Activated T-cell treated with anti-CD3 and anti-CD28 coated beads, Interleukin-2, amount 50 U/mL, for 72 hours (primary cell): Measurements from ENCODE around the gene PITPNB. TPM values are rescaled to one million over a fixed set of nuclear protein-coding genes. Genes with fewer than 3 reads are reported as not detected.

Experiments used
- ATAC-seq, 2 donors: fragments of 150-1000 bp; cut with Tn5 transposase; replicated peaks in 1 of 2; 2 replicates each; pipeline ENCODE4 v1.10.0; 2021; ENCODE audit warnings: moderate library complexity in 2 of 2, mild to moderate bottlenecking in 1 of 2
- DNase-seq, 2 donors: peaks; one replicate each; pipeline ENCODE4 v3.0.0; 2021 to 2022; ENCODE audit warnings: mixed read lengths in 1 of 2
- H3K27ac Mint-ChIP-seq: one replicate; pipeline ENCODE4 v1.8.0; 2022; ENCODE audit warnings: mild to moderate bottlenecking, moderate library complexity, mixed read lengths
- H3K27me3 Mint-ChIP-seq: one replicate; pipeline ENCODE4 v1.8.0; 2022; ENCODE audit warnings: low read depth, mixed read lengths
- H3K36me3 Mint-ChIP-seq, 2 donors: one replicate each; pipeline ENCODE4 v1.8.0; 2022; ENCODE audit warnings: mixed read lengths in 2 of 2, mild to moderate bottlenecking in 1 of 2; ENCODE audit not compliant: insufficient read depth in 2 of 2
- H3K4me1 Mint-ChIP-seq: one replicate; pipeline ENCODE4 v1.8.0; 2022; ENCODE audit warnings: low read depth, mixed read lengths
- H3K4me3 Mint-ChIP-seq, 2 donors: one replicate each; pipeline ENCODE4 v1.8.0; 2022; ENCODE audit warnings: mild to moderate bottlenecking in 2 of 2, mixed read lengths in 2 of 2, moderate library complexity in 2 of 2
- H3K9me3 Mint-ChIP-seq, 2 donors: one replicate each; pipeline ENCODE4 v1.8.0; 2022; ENCODE audit warnings: mixed read lengths in 2 of 2
- total RNA-seq, 2 donors: library from RNA; stranded (reverse); gene quantifications; one replicate each; pipeline ENCODE4 v1.2.3, GENCODE V29; 2022

The PITPNB gene
- total RNA-seq, 2 donors from 2014 or later, result 97.2 to 102 TPM

DNA sequence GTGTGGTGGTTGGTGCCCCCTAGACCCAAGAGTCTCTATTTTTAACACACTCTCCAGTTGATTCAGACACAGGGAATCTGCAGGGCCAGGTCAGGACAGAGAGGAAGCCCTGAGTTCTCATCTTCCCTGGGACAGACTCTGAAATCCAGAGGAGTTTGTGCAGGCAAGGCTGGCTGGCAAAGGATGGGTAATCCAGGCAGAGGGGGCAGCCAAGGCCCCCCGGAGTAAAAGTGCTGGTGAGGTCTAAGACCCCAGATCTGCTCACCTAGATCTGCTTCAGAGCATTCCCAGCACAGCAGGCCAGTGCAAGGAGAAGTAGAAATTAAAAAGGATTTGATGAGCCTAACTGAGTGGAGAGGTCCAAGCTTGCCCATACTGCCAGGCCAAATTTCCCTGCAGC lies 76.9 kb downstream of the PITPNB start:
- no peaks in the 10 kb centered on the region for H3K27me3 Mint-ChIP-seq
- H3K4me1 Mint-ChIP-seq, result no peaks in the 10 kb centered on the region
- H3K36me3 Mint-ChIP-seq, result peaks cover 4 to 6% of the 10 kb centered on the region in 2 donors
- H3K9me3 Mint-ChIP-seq, result peaks cover 0 to 6% of the 10 kb centered on the region in 2 donors
- no peak overlapping the region for H3K27ac Mint-ChIP-seq
- no peak overlapping the region for H3K4me3 Mint-ChIP-seq
- ATAC-seq (no peak), DNase-seq (no peak)

DNA sequence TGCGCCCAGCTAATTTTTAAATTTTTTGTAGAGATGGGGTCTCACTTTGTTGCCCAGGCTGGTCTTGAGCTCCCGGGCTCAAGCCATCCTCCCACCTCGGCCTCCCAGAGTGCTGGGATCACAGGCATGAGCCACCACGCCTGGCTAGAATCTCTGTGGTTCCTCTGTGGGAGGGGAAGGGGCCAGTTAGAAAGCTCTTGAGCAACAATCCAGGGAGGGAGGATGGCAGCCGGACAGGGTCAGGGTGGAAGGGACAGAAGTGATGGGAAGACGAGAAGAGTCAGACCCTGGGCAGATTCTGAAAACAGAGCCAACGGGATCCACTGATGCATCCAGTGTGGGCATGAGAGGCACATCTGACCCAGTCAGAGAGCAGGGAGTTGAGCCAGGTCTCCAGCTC lies 78.6 kb downstream of the PITPNB start:
- H3K27me3 Mint-ChIP-seq, result no peaks in the 10 kb centered on the region
- H3K36me3 Mint-ChIP-seq, result peaks cover 6% of the 10 kb centered on the region in 2 donors
- H3K9me3 Mint-ChIP-seq, result peaks cover 0 to 6% of the 10 kb centered on the region in 2 donors
- no peaks in the 10 kb centered on the region for H3K4me1 Mint-ChIP-seq
- H3K4me3 Mint-ChIP-seq, result no peak overlapping the region
- DNase-seq, result no peak
- peak overlapping the region; percentile 22 for H3K27ac Mint-ChIP-seq
- no peak for ATAC-seq

DNA sequence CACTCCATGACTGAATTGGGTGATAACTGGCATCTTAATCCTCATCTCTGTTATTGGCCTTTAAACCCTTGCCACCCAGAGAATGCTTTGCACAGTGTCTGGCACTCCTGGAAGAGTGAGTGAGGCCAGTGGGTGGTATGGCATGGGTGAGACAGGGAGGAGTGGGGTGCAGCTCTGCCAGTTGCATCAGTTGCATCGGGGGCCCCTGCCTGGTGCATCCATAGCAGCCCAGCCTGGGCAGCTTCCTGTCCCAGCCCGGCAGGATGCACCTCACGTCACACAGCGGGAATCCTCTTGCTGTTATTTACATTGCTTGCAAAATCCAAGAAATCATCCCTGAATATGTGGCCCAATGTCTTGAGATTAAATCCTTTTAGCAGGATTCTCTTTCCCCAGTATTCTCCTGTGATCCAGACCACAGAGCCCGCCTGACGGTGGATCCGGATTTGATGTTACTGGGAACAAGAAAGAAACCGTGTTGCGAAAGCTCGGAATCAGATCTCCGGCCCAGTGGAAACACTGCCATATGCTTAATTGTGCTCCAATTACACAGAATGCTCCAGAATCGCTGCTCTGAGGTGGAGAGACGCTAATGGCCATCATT lies 79.9 kb downstream of the PITPNB start:
- no peak for ATAC-seq
- no peak for DNase-seq
- no peak overlapping the region for H3K27ac Mint-ChIP-seq
- peaks cover 0 to 6% of the 10 kb centered on the region in 2 donors for H3K9me3 Mint-ChIP-seq
- H3K4me1 Mint-ChIP-seq, result no peaks in the 10 kb centered on the region
- H3K36me3 Mint-ChIP-seq, result peaks cover 6% of the 10 kb centered on the region in 2 donors
- no peak overlapping the region for H3K4me3 Mint-ChIP-seq
- H3K27me3 Mint-ChIP-seq, result no peaks in the 10 kb centered on the region

DNA sequence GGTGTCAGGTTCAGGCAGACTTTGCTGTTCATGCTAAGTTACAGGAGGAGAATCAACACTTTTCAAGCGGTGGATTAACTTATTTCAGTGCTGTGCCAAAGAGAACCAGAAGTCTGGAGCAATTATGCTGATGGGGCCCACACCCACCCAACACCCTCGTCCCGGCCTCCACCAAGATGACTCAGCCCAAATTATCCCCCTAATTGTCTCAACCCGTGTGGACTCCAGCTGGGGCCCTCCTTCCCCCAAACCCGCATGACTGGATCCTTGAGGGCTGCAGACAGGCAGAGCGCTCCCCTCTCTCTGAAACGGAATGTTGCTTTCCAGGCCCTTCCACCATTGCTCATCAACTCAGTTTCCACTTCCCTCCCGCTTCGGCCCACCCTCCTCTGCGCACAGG lies 82.9 kb downstream of the PITPNB start:
- H3K36me3 Mint-ChIP-seq, result peaks cover 6% of the 10 kb centered on the region in 2 donors
- no peak overlapping the region for H3K4me3 Mint-ChIP-seq
- H3K9me3 Mint-ChIP-seq, result peaks cover 0 to 6% of the 10 kb centered on the region in 2 donors
- no peaks in the 10 kb centered on the region for H3K27me3 Mint-ChIP-seq
- no peak for DNase-seq
- H3K4me1 Mint-ChIP-seq, result peaks cover 9% of the 10 kb centered on the region
- ATAC-seq, result no peak
- no peak overlapping the region for H3K27ac Mint-ChIP-seq

DNA sequence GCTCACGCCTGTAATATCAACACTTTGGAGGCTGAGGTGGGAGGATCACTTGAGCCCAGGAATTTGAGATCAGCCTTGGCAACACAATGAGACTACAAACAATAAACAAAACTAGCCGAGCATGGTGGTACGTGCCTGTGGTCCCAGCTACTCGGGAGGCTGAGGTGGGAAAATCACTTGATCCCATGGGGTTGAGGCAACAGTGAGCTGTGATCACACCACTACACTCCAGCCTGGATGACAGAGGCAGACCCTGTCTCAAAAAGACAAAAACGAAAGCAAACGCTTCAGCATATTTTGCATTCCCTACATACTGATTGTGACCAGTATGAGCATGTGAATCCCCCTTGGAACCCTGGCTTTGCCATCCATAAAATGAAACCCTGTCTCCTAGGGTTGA lies 83.6 kb downstream of the PITPNB start:
- peaks cover 6% of the 10 kb centered on the region in 2 donors for H3K36me3 Mint-ChIP-seq
- peaks cover 0 to 6% of the 10 kb centered on the region in 2 donors for H3K9me3 Mint-ChIP-seq
- H3K4me1 Mint-ChIP-seq, result peaks cover 9% of the 10 kb centered on the region
- no peak overlapping the region for H3K4me3 Mint-ChIP-seq
- no peak overlapping the region for H3K27ac Mint-ChIP-seq
- ATAC-seq (no peak), DNase-seq (no peak)
- no peaks in the 10 kb centered on the region for H3K27me3 Mint-ChIP-seq

DNA sequence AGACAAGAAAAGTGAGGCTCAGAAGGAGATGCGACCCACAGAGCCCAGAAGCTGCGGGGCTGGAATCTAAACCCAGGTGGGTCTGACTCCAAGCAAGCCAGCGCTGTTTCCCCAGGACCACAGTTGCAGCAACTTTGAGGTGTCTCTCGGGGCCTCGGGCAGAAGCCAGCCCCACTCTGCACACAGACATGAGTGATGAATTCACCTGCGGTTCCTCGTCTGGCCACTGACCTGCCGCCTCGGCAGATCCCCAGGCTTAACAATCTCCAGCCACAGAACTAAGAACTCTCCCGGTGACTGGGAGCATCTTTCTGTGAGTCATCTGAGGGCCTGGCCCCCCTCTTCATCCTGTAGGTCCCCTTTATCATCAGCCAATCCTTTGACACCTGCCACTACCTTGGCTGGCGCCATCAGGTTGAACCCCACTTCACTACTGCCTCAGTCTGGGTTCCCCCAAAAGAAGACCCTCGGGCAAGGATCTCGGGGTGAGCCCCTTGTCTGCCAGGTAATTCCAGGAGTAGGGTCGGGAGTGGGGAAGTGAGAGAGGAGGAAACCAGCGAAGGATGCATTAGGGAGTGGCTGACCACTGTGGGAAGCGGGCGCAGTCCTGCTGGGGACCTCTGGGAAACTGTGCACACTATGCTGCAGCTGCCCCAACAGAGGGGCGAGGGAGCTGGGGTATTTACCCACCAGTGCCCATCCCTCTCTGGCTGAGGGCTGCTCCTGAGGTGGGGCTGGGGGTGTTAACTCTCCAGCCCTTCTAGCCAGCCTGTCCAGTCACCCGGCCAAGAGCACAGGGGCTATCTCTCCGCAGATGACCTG lies 84.5 kb downstream of the PITPNB start:
- Mint-ChIP-seq H3K4me3 (no peak overlapping the region), H3K36me3 (peaks cover 6% of the 10 kb centered on the region in 2 donors), H3K27ac (no peak overlapping the region), H3K27me3 (no peaks in the 10 kb centered on the region), H3K4me1 (peaks cover 9% of the 10 kb centered on the region), H3K9me3 (peaks cover 0 to 6% of the 10 kb centered on the region in 2 donors)
- ATAC-seq (no peak), DNase-seq (no peak)

DNA sequence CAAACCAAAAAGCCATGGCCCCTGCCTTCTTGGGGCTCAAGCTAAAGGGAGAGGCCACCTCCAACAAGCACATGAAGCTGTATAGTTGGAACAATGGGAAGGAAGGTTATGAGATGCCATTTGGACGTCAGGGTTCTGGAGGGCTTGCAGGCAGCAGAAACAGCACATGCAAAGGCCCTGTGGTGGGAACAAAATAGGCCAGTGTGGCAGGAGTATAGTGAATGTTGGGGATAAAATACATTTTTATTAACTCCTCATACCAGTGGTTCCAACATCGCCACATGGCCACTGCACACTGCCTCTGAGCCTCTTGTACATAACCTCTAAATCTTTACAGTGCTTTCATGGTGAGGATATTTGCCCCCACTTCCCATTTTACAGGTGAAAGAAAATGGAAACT lies 85.3 kb downstream of the PITPNB start:
- no peaks in the 10 kb centered on the region for H3K27me3 Mint-ChIP-seq
- H3K36me3 Mint-ChIP-seq, result peaks cover 5% of the 10 kb centered on the region in 2 donors
- H3K9me3 Mint-ChIP-seq, result peaks cover 0 to 5% of the 10 kb centered on the region in 2 donors
- H3K4me1 Mint-ChIP-seq, result peaks cover 9% of the 10 kb centered on the region
- ATAC-seq, result no peak
- no peak overlapping the region for H3K4me3 Mint-ChIP-seq
- no peak for DNase-seq
- H3K27ac Mint-ChIP-seq, result no peak overlapping the region

DNA sequence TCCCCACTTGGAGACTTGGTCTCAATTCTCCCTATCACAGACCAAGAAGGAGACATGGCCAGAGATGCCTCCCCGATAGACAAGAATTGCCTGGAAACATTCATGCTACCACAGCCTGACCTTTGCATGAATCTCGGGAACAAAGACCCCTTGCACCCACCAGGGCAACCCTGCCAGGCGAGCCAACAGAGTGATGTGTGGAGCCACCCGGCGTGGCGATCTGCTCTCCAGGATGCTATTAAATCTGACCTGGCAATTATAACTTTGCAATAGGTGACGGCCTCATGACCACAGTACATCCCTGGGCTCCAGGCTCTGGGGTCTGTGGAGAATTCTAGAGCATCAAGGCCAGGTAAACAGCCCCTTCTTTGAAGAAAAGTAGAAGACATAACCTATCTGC lies 86.5 kb downstream of the PITPNB start:
- H3K27ac Mint-ChIP-seq, result no peak overlapping the region
- H3K4me3 Mint-ChIP-seq, result no peak overlapping the region
- DNase-seq (no peak), ATAC-seq (no peak)
- peaks cover 0 to 2% of the 10 kb centered on the region in 2 donors for H3K9me3 Mint-ChIP-seq
- H3K27me3 Mint-ChIP-seq, result no peaks in the 10 kb centered on the region
- H3K4me1 Mint-ChIP-seq, result peaks cover 9% of the 10 kb centered on the region
- H3K36me3 Mint-ChIP-seq, result peaks cover 2 to 3% of the 10 kb centered on the region in 2 donors

DNA sequence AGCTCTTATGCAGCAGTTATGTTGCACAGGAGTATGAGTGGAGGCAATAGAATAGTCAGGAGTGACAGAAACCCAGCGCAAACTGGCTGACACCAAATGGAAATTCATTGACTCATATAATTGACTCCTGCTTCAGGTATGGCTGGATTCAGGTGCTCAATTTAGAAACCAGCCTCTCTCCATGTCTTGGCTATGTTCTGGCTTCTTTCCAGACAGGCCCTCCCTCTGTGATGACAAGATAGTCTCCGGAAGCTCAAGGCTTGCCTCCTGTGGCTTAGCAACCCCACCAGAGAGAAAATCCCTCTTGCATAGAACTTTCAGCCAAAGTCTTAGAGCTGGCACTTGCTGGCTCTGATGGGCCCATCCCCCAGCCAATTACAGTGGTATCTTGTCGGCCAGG lies 89.4 kb downstream of the PITPNB start:
- Mint-ChIP-seq H3K27me3 (no peaks in the 10 kb centered on the region), H3K36me3 (peaks cover 0 to 5% of the 10 kb centered on the region in 2 donors), H3K4me1 (peaks cover 9% of the 10 kb centered on the region), H3K27ac (no peak overlapping the region), H3K4me3 (no peak overlapping the region), H3K9me3 (no peaks in the 10 kb centered on the region)
- no peak for ATAC-seq
- DNase-seq, result no peak

DNA sequence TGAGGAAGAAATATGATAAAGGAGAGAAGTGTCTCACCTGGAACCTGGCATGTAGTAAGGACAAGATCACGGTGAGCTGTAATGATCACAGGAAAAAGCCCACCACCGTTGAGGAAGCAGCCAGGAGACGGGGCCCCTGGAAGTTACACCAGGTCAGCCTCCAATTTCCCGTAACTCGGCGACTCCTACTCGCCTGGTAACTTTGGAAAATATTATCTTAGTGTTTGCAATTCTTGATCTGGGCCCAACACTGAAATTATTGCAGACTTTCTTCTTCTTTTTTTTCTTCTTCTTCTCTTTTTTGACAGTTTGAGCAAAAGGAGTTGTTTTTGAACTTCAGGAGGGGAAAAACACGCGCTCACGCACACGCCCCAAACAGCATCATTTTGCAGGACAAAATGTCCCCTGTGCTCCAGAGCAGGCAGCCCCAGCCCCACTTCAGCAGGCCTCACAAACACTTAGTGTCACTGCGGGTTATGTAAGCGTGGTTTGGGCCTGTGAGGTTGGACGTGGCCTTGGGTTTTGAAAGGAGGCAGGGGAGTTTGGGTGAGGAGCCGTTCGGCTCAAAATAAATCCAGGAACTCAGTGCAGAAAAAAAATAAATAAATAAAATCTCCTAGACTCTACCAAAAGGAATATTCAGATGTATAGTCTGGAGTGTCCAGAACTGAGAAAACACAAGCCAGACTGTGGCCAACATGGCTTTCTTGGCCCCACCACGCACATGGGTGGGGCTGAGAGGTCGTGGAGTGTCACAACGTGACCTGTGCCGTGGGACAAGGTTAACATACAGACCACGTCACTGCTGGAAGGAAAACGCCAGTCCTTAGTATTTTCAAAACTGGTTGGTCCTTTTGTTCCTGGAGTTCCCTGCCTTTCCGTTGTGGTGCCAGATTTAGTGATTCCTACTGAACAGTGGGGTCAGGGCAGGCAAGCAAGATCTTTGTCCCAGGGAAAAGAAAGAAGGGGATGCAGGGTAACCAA lies 91.2 kb downstream of the PITPNB start:
- no peaks in the 10 kb centered on the region for H3K27me3 Mint-ChIP-seq
- no peak for DNase-seq
- H3K36me3 Mint-ChIP-seq, result peaks cover 0 to 5% of the 10 kb centered on the region in 2 donors
- ATAC-seq, result no peak
- H3K9me3 Mint-ChIP-seq, result no peaks in the 10 kb centered on the region
- no peak overlapping the region for H3K4me3 Mint-ChIP-seq
- no peak overlapping the region for H3K27ac Mint-ChIP-seq
- peaks cover 9% of the 10 kb centered on the region for H3K4me1 Mint-ChIP-seq

DNA sequence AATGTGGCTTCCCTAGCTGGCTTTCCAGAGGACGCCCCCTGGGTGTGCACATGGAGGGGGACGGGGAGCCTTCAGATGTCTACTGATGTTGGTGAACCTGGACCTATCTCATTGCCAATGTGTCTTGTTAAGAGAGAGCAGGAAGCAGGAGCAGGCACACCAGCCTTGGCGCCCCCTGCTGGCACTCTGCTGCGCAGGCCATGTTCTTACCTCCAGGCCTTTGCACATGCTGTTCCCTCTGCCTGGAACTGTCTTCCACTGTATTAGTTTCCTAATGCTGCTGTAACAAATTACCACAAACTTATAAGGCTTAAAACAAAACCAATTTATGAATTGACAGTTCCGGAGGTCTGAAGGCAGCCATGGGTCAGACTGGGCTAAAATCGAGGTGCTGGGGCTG lies 93.9 kb downstream of the PITPNB start:
- ATAC-seq (no peak), DNase-seq (peak; percentile 12 to 18)
- Mint-ChIP-seq H3K4me1 (no peaks in the 10 kb centered on the region), H3K9me3 (no peaks in the 10 kb centered on the region), H3K4me3 (no peak overlapping the region), H3K27ac (no peak overlapping the region), H3K27me3 (no peaks in the 10 kb centered on the region), H3K36me3 (peaks cover 0 to 5% of the 10 kb centered on the region in 2 donors)

DNA sequence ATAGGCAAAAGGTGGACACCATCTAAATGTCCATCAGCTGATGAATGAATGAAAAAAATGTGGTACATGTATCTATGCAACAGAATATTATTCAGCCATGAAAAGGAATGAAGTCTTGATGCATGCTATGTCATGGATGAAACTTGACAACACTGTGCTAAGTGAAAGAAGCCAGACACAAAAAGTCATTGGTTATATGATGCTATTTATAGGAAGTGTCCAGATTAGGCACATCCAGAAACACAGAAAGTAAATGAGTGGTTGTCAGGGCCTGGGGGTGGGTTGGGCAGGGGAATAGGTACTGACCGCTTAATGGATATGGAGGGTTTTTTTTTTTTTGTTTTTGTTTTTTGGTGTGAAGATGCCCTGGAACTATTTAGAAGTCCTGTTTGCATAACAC lies 95.8 kb downstream of the PITPNB start:
- H3K4me3 Mint-ChIP-seq, result no peak overlapping the region
- DNase-seq (no peak), ATAC-seq (no peak)
- H3K4me1 Mint-ChIP-seq, result no peaks in the 10 kb centered on the region
- no peak overlapping the region for H3K27ac Mint-ChIP-seq
- no peaks in the 10 kb centered on the region for H3K27me3 Mint-ChIP-seq
- H3K9me3 Mint-ChIP-seq, result no peaks in the 10 kb centered on the region
- peaks cover 0 to 5% of the 10 kb centered on the region in 2 donors for H3K36me3 Mint-ChIP-seq
